Spleen (tissue), 7 donors: ENCODE results near the gene HIVEP1.

Experiments
- CTCF ChIP-seq, 11 experiments: fragments of 200-600 bp in 7 of 11; fragments of 450-650 bp in 4 of 11; sonication (generic) in 4 of 11; IDR thresholded peaks in 8 of 11; conservative IDR thresholded peaks in 3 of 11; 1 replicate in 7 of 11; 2 replicates in 4 of 11; pipeline versions ENCODE4 v1.4.0 to v1.8.0; 2016 to 2021; ENCODE audit warnings: antibody characterized with exemption in 11 of 11, inconsistent platforms in 4 of 11, mild to moderate bottlenecking in 1 of 11
- POLR2AphosphoS5 ChIP-seq, 3 donors: sonication (generic); formaldehyde crosslinking; IDR thresholded peaks; one replicate each; pipeline ENCODE4 v1.5.1; 2017; ENCODE audit warnings: antibody characterized with exemption in 3 of 3
- donor health status: DM: no; HTN: no; CAD: no; lungs with moderate emphysema.
- donor health status: DM: no; HTN: no; CAD: no.
- donor health status: DM: no; HTN: no; CAD: no.

GRCh38 chr6:12182676-12183075, 170.6 kb downstream of the HIVEP1 start:
- TF ChIP-seq CTCF (IDR thresholded peaks at IDR 0.05 in 8 of 11, conservative IDR thresholded peaks at IDR 0.05 in 3 of 11) (no peak), POLR2AphosphoS5 (IDR thresholded peaks at IDR 0.05) (no peak)
